T-helper 2 cell treated with Interferon-gamma antibody and Interleukin-4, amounts not matched to agents 5 μg/mL and 100 μg/mL, for 36 hours (primary cell): ENCODE results near the gene FAM120AOS.
A peak's percentile ranks its signal among the peaks of the same experiment; 100 is the strongest.

Source experiments
- DNase-seq: peaks from one replicate; pipeline ENCODE4 v3.0.0; 2021; ENCODE audit warnings: low spot score
- H3K27ac Mint-ChIP-seq: one replicate; pipeline ENCODE4 v1.8.0; 2021; ENCODE audit warnings: mild to moderate bottlenecking, mixed read lengths
- H3K27me3 Mint-ChIP-seq: one replicate; pipeline ENCODE4 v1.8.0; 2021; ENCODE audit warnings: low read depth, mixed read lengths
- H3K36me3 Mint-ChIP-seq: one replicate; pipeline ENCODE4 v1.8.0; 2021; ENCODE audit warnings: low read depth, mixed read lengths
- H3K4me1 Mint-ChIP-seq: one replicate; pipeline ENCODE4 v1.8.0; 2021; ENCODE audit warnings: low read depth, mixed read lengths
- H3K4me3 Mint-ChIP-seq: one replicate; pipeline ENCODE4 v1.8.0; 2022; ENCODE audit warnings: mild to moderate bottlenecking, moderate library complexity, mixed read lengths
- H3K9me3 Mint-ChIP-seq: one replicate; pipeline ENCODE4 v1.8.0; 2021; ENCODE audit warnings: mixed read lengths

The FAM120AOS gene

DNA sequence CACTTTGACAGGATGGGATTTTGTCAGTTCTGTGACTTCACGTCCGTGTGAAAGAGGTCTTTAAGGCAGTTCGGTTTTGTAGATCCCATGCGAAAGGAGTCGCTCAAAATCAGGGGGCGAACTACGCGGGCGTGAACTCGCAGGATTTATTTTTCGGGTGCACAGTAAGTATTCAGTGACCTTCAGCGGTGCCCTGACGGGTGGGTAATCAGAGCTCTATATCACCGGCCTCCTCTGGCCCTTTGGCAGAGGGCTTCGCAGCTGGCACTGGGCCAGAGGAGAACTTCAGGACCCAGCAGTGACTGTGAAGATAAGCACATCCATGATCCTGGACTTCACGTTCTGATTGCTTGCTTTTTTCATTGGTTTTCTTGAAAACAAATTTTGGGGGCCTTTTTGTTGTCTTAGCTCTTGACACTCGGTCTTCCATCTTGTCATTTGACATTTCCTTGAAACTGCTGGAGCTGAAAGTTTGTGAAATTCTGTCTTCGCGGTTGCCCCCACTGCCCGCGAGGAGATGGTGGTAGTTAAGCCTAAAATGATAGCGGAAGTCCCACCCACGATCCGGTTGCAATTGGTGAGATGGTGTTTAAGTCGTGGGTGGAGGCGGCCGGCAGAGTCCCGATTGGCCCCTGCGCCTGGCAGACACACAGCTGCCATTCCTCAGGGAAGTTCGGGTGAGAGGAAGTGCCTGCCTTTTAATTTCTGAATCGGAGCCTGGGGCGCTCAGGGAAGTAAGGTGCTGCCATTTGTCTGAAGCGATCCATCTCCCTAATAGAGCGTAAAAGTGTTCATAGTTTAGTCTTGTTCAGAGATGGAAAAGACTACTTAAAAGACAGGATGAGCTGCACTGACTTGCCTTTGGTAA, at the start of gene FAM120AOS:
Gene FAM120AOS, minus strand, starts transcription at position 535 of the 868 bp plus-strand sequence. CDS start 872 bp downstream, outside the sequence.
- H3K4me3 Mint-ChIP-seq: peak within 1 kb of the TSS; percentile 91
- peaks cover 49% of the 10 kb centered on the region for H3K4me1 Mint-ChIP-seq
- peak; percentile 91 for DNase-seq
- H3K27ac Mint-ChIP-seq: peak within 1 kb of the TSS; percentile 90
- peaks cover 45% of the 10 kb centered on the region for H3K36me3 Mint-ChIP-seq
- no peaks in the 10 kb centered on the region for H3K27me3 Mint-ChIP-seq
- no peaks in the 10 kb centered on the region for H3K9me3 Mint-ChIP-seq

DNA sequence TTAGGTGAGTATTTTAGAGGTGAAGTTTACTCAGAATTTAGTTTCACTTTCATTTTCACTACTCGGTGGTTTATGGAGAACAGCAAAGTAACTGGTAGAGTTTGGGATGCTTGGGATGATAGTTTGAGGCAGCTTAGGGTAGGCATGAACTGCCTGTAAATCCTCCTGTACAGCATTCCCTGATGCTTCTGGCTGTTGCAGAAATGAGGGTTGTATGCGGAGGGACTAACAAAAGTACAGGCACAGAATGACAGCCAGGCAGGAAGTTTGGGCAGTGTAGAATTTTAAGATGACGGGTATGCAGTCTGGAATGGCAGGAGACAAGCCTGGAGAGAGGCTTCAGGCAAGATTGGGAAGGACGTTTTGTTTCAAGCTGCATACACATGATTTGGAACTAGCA, 48.0 kb upstream of the FAM120AOS start:
- H3K27ac Mint-ChIP-seq: peak overlapping the region; percentile 85
- DNase-seq: no peak
- H3K9me3 Mint-ChIP-seq: no peaks in the 10 kb centered on the region

DNA sequence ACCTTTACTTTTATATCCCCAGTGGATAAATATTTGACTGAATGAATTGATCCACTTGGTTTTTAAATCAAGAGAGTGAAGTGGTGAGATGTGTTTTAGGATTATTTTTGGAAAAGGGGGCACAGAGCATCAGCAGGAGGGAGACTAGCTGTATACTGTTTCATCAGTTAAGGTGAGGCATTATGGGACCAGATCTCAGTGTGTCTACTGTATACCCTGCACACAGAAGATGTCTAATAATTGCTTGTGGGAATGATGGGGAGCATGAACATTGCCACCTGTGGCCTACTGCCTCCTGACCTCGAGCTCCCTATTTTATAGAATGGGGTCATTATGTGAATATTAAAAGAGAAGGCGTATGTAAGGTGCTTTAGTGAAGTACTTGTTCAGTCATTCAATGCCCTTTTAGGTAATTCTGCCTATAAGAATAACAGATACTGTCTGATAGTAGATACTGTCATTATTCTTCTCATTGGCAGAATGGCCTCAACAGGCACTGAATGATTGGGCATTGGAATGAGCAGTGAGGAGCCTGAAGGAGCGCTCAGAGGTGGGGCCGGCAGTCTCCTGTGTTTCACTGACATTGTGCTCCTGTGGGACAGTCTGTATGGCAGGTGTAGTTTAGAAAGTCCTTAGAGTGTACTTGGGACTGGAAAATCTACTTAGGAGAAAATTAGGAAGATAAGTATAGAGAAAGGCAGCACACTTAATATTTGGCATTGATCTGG, 47.4 kb upstream of the FAM120AOS start:
- H3K4me3 Mint-ChIP-seq: peak overlapping the region; percentile 86
- H3K27me3 Mint-ChIP-seq: no peaks in the 10 kb centered on the region
- no peaks in the 10 kb centered on the region for H3K9me3 Mint-ChIP-seq
- DNase-seq: no peak
- H3K4me1 Mint-ChIP-seq: peaks cover 48% of the 10 kb centered on the region
- H3K36me3 Mint-ChIP-seq: peaks cover 64% of the 10 kb centered on the region
- peak overlapping the region; percentile 85 for H3K27ac Mint-ChIP-seq

More for the DNA sequence above, 48.0 kb upstream of the FAM120AOS start:
- Mint-ChIP-seq H3K36me3 (peaks cover 63% of the 10 kb centered on the region), H3K4me3 (peak overlapping the region; percentile 86), H3K27me3 (no peaks in the 10 kb centered on the region), H3K4me1 (peaks cover 47% of the 10 kb centered on the region)

DNA sequence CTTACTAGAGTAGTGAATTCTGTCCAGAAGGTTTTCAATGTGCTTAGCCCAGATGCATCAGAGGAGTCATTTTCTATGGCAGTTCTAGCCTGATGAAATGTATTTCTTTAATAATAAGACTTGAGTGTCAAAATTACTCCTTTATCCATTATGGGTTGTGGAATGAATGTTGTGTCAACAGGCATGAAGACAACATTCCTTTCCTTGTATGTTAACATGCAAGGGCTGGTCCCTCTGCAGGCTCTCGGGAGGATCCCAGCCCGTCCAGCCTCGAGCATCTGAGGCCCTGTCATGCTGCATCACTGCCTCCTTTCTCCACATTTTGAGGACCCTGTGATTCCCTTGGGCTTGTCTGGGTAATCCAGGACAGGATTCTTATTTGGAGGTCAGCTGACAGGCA, 42.9 kb upstream of the FAM120AOS start:
- DNase-seq: no peak
- no peaks in the 10 kb centered on the region for H3K9me3 Mint-ChIP-seq
- no peaks in the 10 kb centered on the region for H3K27me3 Mint-ChIP-seq
- no peak overlapping the region for H3K4me3 Mint-ChIP-seq
- peaks cover 58% of the 10 kb centered on the region for H3K36me3 Mint-ChIP-seq
- no peak overlapping the region for H3K27ac Mint-ChIP-seq
- H3K4me1 Mint-ChIP-seq: peaks cover 27% of the 10 kb centered on the region

DNA sequence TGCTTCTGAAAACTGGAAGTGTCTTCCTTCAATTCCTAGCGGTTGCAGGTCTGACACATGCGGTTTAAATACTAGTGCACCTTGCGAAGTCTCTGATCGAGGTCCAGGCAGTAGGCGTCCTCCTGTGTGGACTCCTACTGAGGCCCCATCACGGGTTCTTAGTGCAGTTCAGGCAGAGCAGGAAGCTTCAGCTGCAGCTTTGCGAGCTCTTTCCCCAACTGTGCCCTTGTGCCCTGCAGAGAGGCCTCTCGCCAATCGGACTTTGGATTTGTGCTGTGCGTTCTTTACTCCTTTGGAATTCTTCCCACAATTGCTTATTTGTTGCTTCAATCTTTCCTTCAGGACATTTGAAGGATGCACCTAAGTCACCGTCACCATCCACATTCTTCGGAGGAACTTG, 40.6 kb upstream of the FAM120AOS start:
- H3K4me3 Mint-ChIP-seq: no peak overlapping the region
- no peaks in the 10 kb centered on the region for H3K27me3 Mint-ChIP-seq
- H3K4me1 Mint-ChIP-seq: peaks cover 15% of the 10 kb centered on the region
- no peak overlapping the region for H3K27ac Mint-ChIP-seq
- DNase-seq: no peak
- peaks cover 49% of the 10 kb centered on the region for H3K36me3 Mint-ChIP-seq
- no peaks in the 10 kb centered on the region for H3K9me3 Mint-ChIP-seq

DNA sequence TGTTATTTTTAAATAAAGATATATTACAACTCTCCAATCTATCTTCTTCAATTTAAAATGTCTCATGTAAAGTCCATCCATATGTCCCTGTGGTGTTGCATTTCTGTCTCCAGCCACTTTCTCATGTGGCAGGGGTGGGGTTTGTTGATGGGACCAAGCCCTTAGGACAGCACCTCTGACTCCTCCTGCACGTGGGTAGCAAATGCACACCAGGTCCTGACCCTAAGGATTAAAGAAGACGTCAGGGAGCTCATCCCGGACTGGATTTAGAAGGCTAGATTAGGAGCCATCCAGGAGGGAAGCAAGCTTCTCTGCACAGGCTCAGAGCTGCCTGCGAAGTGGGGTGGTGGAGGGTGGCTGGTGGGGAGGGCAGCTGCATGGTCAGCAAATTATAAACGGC, 38.9 kb upstream of the FAM120AOS start:
- Mint-ChIP-seq H3K4me1 (peaks cover 25% of the 10 kb centered on the region), H3K36me3 (peaks cover 53% of the 10 kb centered on the region), H3K9me3 (no peaks in the 10 kb centered on the region), H3K27me3 (no peaks in the 10 kb centered on the region), H3K27ac (no peak overlapping the region), H3K4me3 (no peak overlapping the region)
- DNase-seq: no peak

DNA sequence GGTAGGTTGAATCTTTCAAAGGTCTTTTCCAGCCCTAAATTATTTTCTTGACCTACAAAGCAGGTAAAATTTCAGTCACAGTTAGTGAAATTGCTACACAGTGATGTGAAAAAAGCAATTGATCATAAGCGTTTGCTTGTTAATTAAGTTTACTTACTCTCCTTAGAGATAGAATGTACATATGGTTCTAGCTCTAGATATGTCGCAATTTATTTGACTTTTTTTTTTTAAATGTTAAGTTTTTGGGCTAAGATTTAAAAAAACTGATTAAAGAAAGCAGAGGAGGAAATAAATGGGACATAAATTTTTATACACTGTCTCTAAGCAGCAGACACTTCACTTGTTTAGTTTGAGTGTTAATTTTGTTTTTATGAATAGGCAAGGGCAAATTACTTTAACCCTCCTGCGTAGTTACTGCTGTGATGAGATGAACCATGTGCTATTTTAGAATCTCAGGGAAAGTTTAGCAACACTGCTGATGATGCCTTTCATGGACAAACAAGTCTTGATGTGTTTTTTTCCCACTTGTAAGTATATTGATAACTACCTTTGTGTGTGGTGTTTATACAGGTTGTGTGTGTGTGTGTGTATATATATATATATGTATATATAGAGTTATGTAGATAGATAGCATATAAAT, 38.3 kb upstream of the FAM120AOS start:
- Mint-ChIP-seq H3K36me3 (peaks cover 50% of the 10 kb centered on the region), H3K9me3 (no peaks in the 10 kb centered on the region), H3K4me3 (no peak overlapping the region), H3K27me3 (no peaks in the 10 kb centered on the region), H3K4me1 (peaks cover 28% of the 10 kb centered on the region), H3K27ac (no peak overlapping the region)
- no peak for DNase-seq

DNA sequence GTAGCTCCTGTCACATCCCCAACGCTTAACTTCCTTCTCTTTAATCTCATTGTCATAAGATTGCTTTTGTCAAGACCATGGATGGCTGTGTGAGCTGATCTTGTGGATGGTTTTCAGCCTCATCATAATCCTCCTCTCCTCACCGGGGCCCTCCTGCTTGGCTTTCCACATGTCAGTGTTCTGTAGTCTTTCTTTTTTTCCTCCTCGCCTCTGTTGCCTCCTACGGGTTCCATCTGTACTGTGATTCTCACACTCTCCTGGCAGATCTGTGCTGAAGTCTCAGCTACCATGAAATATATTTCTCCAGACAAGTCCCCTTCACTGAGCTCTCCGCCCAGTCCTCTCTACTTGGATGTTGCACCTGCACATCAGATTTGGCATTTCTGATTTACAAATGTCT, 34.9 kb upstream of the FAM120AOS start:
- Mint-ChIP-seq H3K4me3 (no peak overlapping the region), H3K27me3 (no peaks in the 10 kb centered on the region), H3K27ac (peak overlapping the region; percentile 2), H3K4me1 (peaks cover 27% of the 10 kb centered on the region), H3K9me3 (no peaks in the 10 kb centered on the region), H3K36me3 (peaks cover 49% of the 10 kb centered on the region)
- no peak for DNase-seq

DNA sequence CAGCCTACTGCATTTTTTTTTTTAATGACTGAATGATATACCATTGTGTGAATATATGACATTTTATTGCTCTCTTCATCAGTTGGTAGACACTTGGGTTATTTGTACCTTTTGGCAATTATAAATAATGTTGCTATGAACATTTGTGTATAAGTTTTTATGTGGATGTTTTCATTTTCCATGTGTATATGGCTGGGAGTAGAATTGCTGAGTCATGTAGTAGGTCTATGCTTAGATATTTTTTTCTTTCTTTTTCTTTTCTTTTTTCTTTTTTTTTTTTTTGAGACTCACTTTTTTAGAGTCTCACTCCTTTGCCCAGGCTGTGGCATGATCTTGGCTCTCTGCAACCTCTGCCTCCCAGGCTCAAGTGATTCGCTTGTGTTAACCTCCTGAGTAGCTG, 32.9 kb upstream of the FAM120AOS start:
- DNase-seq: no peak
- Mint-ChIP-seq H3K4me1 (peaks cover 32% of the 10 kb centered on the region), H3K27me3 (no peaks in the 10 kb centered on the region), H3K4me3 (no peak overlapping the region), H3K9me3 (no peaks in the 10 kb centered on the region), H3K27ac (peak overlapping the region; percentile 71), H3K36me3 (peaks cover 61% of the 10 kb centered on the region)

DNA sequence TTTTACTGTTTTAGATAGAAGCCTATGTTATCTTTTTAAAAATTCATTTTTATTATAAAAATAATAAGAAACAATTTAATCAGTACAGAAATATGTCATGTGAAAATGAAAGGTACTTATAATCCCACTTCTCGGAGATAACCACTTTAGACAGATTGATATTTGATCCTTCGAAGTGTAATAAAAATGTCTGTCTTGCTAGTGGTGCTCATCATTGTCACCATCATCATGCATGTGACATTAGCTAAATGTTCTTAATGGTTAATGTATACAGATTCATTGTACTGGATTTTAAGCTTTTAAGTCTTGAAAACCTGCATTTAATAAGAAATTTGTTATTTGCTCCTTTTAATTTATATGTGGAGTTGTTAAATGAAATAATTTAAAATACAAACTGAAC, 30.1 kb upstream of the FAM120AOS start:
- H3K27ac Mint-ChIP-seq: no peak overlapping the region
- no peaks in the 10 kb centered on the region for H3K27me3 Mint-ChIP-seq
- H3K36me3 Mint-ChIP-seq: peaks cover 67% of the 10 kb centered on the region
- H3K4me1 Mint-ChIP-seq: peaks cover 29% of the 10 kb centered on the region
- no peaks in the 10 kb centered on the region for H3K9me3 Mint-ChIP-seq
- no peak overlapping the region for H3K4me3 Mint-ChIP-seq
- no peak for DNase-seq

DNA sequence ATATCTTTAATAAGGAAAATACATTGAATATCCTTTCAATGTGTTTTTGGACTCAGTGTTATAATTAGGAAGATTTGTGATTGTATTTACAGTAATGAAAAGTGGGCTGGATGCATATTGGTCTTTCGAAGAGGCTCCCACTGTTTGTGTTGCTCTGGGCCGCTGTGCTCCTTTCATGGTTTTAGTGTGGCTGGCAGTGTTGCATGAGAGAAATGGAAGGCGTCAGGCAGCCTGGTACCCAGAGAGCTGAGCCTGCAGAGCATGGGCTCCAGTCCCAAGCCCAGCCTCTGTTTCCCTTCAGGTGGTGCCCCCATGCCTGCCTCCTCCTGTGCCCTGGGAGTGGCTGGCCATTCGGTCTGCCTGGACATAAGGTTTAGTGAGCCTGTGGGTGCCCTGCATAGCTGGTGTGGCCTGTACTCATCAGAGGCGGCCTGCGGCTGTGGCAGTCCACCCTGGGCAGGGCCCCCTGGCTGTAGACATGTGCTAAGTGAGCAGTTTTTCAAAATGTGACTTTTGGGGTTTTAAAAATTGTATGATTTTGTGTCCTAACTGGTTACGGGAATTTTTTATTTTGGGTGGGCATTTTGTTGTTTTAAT, 27.4 kb upstream of the FAM120AOS start:
- no peaks in the 10 kb centered on the region for H3K27me3 Mint-ChIP-seq

DNA sequence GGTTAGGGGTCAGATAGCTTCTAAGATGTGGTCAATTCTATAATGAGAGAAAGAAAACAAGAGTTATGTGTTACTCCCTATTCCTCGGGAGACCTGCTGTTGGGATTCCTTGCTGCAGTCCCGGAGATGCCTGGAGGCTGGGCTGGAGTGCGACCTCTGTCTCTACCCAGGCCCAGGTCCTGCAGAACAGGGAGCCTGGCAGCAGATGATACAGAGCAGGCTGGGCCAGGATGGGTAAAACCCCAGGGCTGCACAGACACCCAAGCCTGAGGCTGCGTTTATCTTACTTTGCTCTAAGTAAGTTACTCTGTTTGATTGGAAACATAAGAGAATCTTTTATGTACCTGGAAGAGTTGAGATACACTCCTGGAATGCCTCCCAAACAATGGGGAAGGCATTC, 26.9 kb upstream of the FAM120AOS start:
- Mint-ChIP-seq H3K4me1 (peaks cover 23% of the 10 kb centered on the region), H3K36me3 (peaks cover 63% of the 10 kb centered on the region), H3K27me3 (no peaks in the 10 kb centered on the region), H3K9me3 (no peaks in the 10 kb centered on the region), H3K27ac (peak overlapping the region; percentile 37), H3K4me3 (no peak overlapping the region)
- no peak for DNase-seq

More for the DNA sequence above, 27.4 kb upstream of the FAM120AOS start:
- Mint-ChIP-seq H3K9me3 (no peaks in the 10 kb centered on the region), H3K4me3 (no peak overlapping the region), H3K36me3 (peaks cover 63% of the 10 kb centered on the region), H3K4me1 (peaks cover 22% of the 10 kb centered on the region), H3K27ac (no peak overlapping the region)
- DNase-seq: no peak

DNA sequence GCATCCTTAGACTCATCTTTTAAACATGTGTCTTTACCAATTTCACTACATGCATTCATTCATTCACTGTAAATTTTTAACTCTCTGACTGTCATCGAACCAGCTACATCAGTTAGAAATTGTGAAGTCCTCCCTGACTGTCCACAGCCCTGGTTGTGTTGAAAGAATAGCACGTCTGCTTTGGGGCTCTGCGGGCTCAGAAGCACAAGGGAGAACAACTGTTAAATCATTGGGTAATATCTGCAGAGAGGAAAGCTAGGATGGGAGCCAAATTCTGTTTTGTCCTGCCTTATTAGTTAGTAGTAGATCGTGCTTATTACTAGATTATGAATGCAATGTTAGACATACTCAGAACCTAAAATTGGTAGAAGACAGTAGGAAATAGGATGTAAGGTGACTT, 26.3 kb upstream of the FAM120AOS start:
- Mint-ChIP-seq H3K36me3 (peaks cover 64% of the 10 kb centered on the region), H3K4me3 (no peak overlapping the region), H3K27me3 (no peaks in the 10 kb centered on the region), H3K27ac (peak overlapping the region; percentile 37), H3K9me3 (no peaks in the 10 kb centered on the region), H3K4me1 (peaks cover 25% of the 10 kb centered on the region)
- DNase-seq: no peak
